ENCODE results near the gene MYO1D. TPM values are rescaled to one million over a fixed set of nuclear protein-coding genes. Genes with fewer than 3 reads are reported as not detected.

MYO1D gene
- total RNA-seq, 2 donors from 2014 or later: 21.4 to 48.3 TPM

- H3K4me1 ChIP-seq: peaks cover 31% of the 10 kb centered on the region
- no peaks in the 10 kb centered on the region for H3K9me3 ChIP-seq
- no peak overlapping the region for H3K27ac ChIP-seq
- intact Hi-C loops (cut with DNase I): loop anchor here (10.0 kb wide), 1 partner anchor 123 kb away; no protein-coding TSS in a partner anchor
- DNase-seq: peak in 3 of 4 donors; percentile 5 to 25 (median 22)
- 67 to 71% methylated on average over 6 of the region's 6 CpGs for WGBS, 2 donors
- TF ChIP-seq CTCF (IDR thresholded peaks at IDR 0.05): no peak
- TF ChIP-seq POLR2A (IDR thresholded peaks at IDR 0.05): no peak
- no peaks in the 10 kb centered on the region for H3K36me3 ChIP-seq (replicated peaks in 1 of 2; ENCODE audit: insufficient read depth in 1 of 2, low read depth in 2 of 2)
- no peak for ATAC-seq
- H3K27me3 ChIP-seq: no peaks in the 10 kb centered on the region
- no peak overlapping the region for H3K4me3 ChIP-seq
Observed at GRCh38 chr17:32907583-32907982, 30.7 kb upstream of the MYO1D start.

- no peak for TF ChIP-seq CTCF (IDR thresholded peaks at IDR 0.05)
- no peak for TF ChIP-seq POLR2A (IDR thresholded peaks at IDR 0.05)
- H3K27ac ChIP-seq: no peak overlapping the region
- H3K9me3 ChIP-seq: no peaks in the 10 kb centered on the region
- DNase-seq (no peak), ATAC-seq (no peak)
- intact Hi-C loops (cut with DNase I): loop anchor here (10.0 kb wide), 1 partner anchor 120 kb away; no protein-coding TSS in a partner anchor
- H3K4me3 ChIP-seq: no peak overlapping the region
- H3K4me1 ChIP-seq: peaks cover 4% of the 10 kb centered on the region
- WGBS, 2 donors: 64 to 68% methylated on average over 3 of the region's 3 CpGs
- no peaks in the 10 kb centered on the region for H3K27me3 ChIP-seq
- no peaks in the 10 kb centered on the region for H3K36me3 ChIP-seq (replicated peaks in 1 of 2; ENCODE audit: insufficient read depth in 1 of 2, low read depth in 2 of 2)
Observed at GRCh38 chr17:32904891-32905290, 28.0 kb upstream of the MYO1D start.

- Histone ChIP-seq H3K4me1 (no peaks in the 10 kb centered on the region), H3K27ac (no peak overlapping the region), H3K36me3 (replicated peaks in 1 of 2; ENCODE audit: insufficient read depth in 1 of 2, low read depth in 2 of 2) (no peaks in the 10 kb centered on the region), H3K9me3 (no peaks in the 10 kb centered on the region), H3K27me3 (no peaks in the 10 kb centered on the region), H3K4me3 (no peak overlapping the region)
- 76% methylated on average over 5 of the region's 5 CpGs for WGBS, 2 donors
- TF ChIP-seq CTCF (IDR thresholded peaks at IDR 0.05) (no peak), POLR2A (IDR thresholded peaks at IDR 0.05) (no peak)
- ATAC-seq (no peak), DNase-seq (no peak)
- intact Hi-C loops (cut with DNase I): loop anchor here (10.0 kb wide), 1 partner anchor 119 kb away; no protein-coding TSS in a partner anchor
Observed at GRCh38 chr17:32903774-32904673, 27.1 kb upstream of the MYO1D start.

GRCh38 chr17:32901743-32902142 is 24.8 kb upstream of the MYO1D start:
- Histone ChIP-seq H3K36me3 (replicated peaks in 1 of 2; ENCODE audit: insufficient read depth in 1 of 2, low read depth in 2 of 2) (no peaks in the 10 kb centered on the region), H3K27ac (no peak overlapping the region), H3K4me3 (no peak overlapping the region), H3K9me3 (no peaks in the 10 kb centered on the region), H3K4me1 (peaks cover 4% of the 10 kb centered on the region), H3K27me3 (no peaks in the 10 kb centered on the region)
- TF ChIP-seq CTCF (IDR thresholded peaks at IDR 0.05): no peak
- no peak for TF ChIP-seq POLR2A (IDR thresholded peaks at IDR 0.05)
- WGBS, 2 donors: 91 to 95% methylated on average over 4 of the region's 4 CpGs
- DNase-seq (no peak), ATAC-seq (no peak)
- intact Hi-C loops (cut with DNase I): loop anchor here (10.0 kb wide), 1 partner anchor 117 kb away; no protein-coding TSS in a partner anchor

Measured in body of pancreas (tissue), 4 donors.